Caki2 (cell line): ENCODE results near the gene MRM2. TPM values are rescaled to one million over a fixed set of nuclear protein-coding genes. Genes with fewer than 3 reads are reported as not detected.

Experiments used
- DNase-seq: peaks from one replicate; pipeline ENCODE4 v3.0.0-alpha.2; 2015; ENCODE audit warnings: low read depth
- in situ Hi-C: cut with HindIII; loops from 2 replicates; pipeline ENCODE4 v1.10.0; 2016; ENCODE audit warnings: low sequenced_read_pairs, low pct_unique_long_range_greater_than_20kb, mixed read lengths
- total RNA-seq: library from RNA; depleted of rRNA; stranded (reverse); fragments of >200 nt; shearing (Covaris generic); gene quantifications from 2 replicates; pipeline ENCODE4 v1.2.3, GENCODE V29; 2014; ENCODE audit warnings: low replicate concordance; rRNA removed

Gene MRM2
- 54.2 and 57.1 TPM in 2 replicates for total RNA-seq

- DNase-seq = peak; percentile 74
- in situ Hi-C loops = no loop called here
These were observed at the start of gene MRM2, which contains the start of gene NUDT1 for GRCh38 chr7:2241580-2242540. Gene MRM2 (minus strand): TSS chr7:2242205. CDS start chr7:2242169, 36 bp downstream. Gene NUDT1 (plus strand): TSS chr7:2242226. CDS start chr7:2244575, 2,349 bp downstream.

- in situ Hi-C loops = no loop called here
These were observed 48.9 kb upstream of the MRM2 start for GRCh38 chr7:2290877-2291276.

GRCh38 chr7:2289621-2290020, 47.6 kb upstream of the MRM2 start:
- in situ Hi-C loops = no loop called here
- DNase-seq = no peak

More at GRCh38 chr7:2290877-2291276, 48.9 kb upstream of the MRM2 start:
- no peak for DNase-seq

GRCh38 chr7:2289111-2289586, 47.1 kb upstream of the MRM2 start:
- no peak for DNase-seq
- in situ Hi-C loops = no loop called here

- DNase-seq = no peak
- in situ Hi-C loops = no loop called here
These were observed 46.5 kb upstream of the MRM2 start for GRCh38 chr7:2288503-2288902.

GRCh38 chr7:2287745-2288144, 45.7 kb upstream of the MRM2 start:
- in situ Hi-C loops = no loop called here
- no peak for DNase-seq

GRCh38 chr7:2283074-2283473, 41.1 kb upstream of the MRM2 start:
- no peak for DNase-seq
- in situ Hi-C loops = no loop called here

GRCh38 chr7:2282185-2282751, 40.3 kb upstream of the MRM2 start:
- no peak for DNase-seq
- in situ Hi-C loops = no loop called here

- no peak for DNase-seq
- in situ Hi-C loops = no loop called here
These were observed 39.5 kb upstream of the MRM2 start for GRCh38 chr7:2281541-2281940.

GRCh38 chr7:2280424-2280823, 38.4 kb upstream of the MRM2 start:
- DNase-seq = no peak
- in situ Hi-C loops = no loop called here

- in situ Hi-C loops = no loop called here
- DNase-seq = no peak
These were observed 37.9 kb upstream of the MRM2 start for GRCh38 chr7:2279896-2280295.

GRCh38 chr7:2278026-2278425, 36.0 kb upstream of the MRM2 start:
- in situ Hi-C loops = no loop called here
- DNase-seq = no peak

- no peak for DNase-seq
- in situ Hi-C loops = no loop called here
These were observed 34.1 kb upstream of the MRM2 start for GRCh38 chr7:2276107-2276506.

GRCh38 chr7:2275101-2275500, 33.1 kb upstream of the MRM2 start:
- DNase-seq = no peak
- in situ Hi-C loops = no loop called here

GRCh38 chr7:2274666-2275065, 32.7 kb upstream of the MRM2 start:
- in situ Hi-C loops = no loop called here
- no peak for DNase-seq

- no peak for DNase-seq
- in situ Hi-C loops = no loop called here
These were observed 31.9 kb upstream of the MRM2 start for GRCh38 chr7:2273866-2274265.

- in situ Hi-C loops = no loop called here
- DNase-seq = no peak
These were observed 30.0 kb upstream of the MRM2 start for GRCh38 chr7:2272031-2272430.

- DNase-seq = no peak
- in situ Hi-C loops = no loop called here
These were observed 29.4 kb upstream of the MRM2 start for GRCh38 chr7:2271273-2272026.

GRCh38 chr7:2270495-2270894, 28.5 kb upstream of the MRM2 start:
- in situ Hi-C loops = no loop called here
- no peak for DNase-seq
